PC-3 (cell line): Measurements from ENCODE around the gene SAPCD1. TPM values are rescaled to one million over a fixed set of nuclear protein-coding genes. Genes with fewer than 3 reads are reported as not detected.

ENCODE experiments used
- ATAC-seq: fragments of 200-7000 bp; cut with Tn5 transposase; 2 replicates; pipeline ENCODE4 v1.9.1; 2020; ENCODE audit warnings: mild to moderate bottlenecking, moderate library complexity
- BruUV-seq: library from RNA; stranded (reverse); fragments of 400-500 nt; replicated peaks from 2 replicates; lab custom pipeline; 2021; lab: Mats Ljungman, UMichigan
- CTCF ChIA-PET: fragments of 300-600 bp; sonication (Branson Sonifier 250); formaldehyde crosslinking; loops from one replicate; lab custom pipeline; 2022; ENCODE audit warnings: antibody characterized with exemption; lab: Charles Lee
- POLR2A ChIA-PET: fragments of 300-600 bp; sonication (Branson Sonifier 250); formaldehyde crosslinking; loops from one replicate; lab custom pipeline; 2022; ENCODE audit warnings: antibody characterized with exemption; ENCODE audit not compliant: unreplicated experiment; lab: Charles Lee
- DNase-seq: peaks from one replicate; pipeline ENCODE4 v3.0.0-alpha.2; 2015
- H2AFZ ChIP-seq: fragments of 300-600 bp; sonication (generic); 2 replicates; pipeline ENCODE4 v1.6.0; 2016; ENCODE audit warnings: antibody characterized with exemption, low read length
- H3F3A ChIP-seq: fragments of 300-600 bp; sonication (generic); one replicate; pipeline ENCODE4 v1.6.0; 2017; ENCODE audit warnings: antibody characterized with exemption, low read length, control low read depth, mild to moderate bottlenecking; ENCODE audit not compliant: unreplicated experiment
- H3K27ac ChIP-seq: fragments of 300-600 bp; sonication (generic); 2 replicates; pipeline ENCODE4 v1.5.1; 2016; ENCODE audit warnings: mild to moderate bottlenecking, low read length
- H3K27me3 ChIP-seq: fragments of 300-600 bp; sonication (generic); 2 replicates; pipeline ENCODE4 v1.6.1; 2016; ENCODE audit warnings: low read length, mixed read lengths
- H3K36me3 ChIP-seq: fragments of 300-600 bp; sonication (generic); 2 replicates; pipeline ENCODE4 v1.6.1; 2016; ENCODE audit warnings: low read depth, mixed run types, low read length, mixed read lengths
- H3K4me1 ChIP-seq: fragments of 300-600 bp; sonication (generic); 2 replicates; pipeline ENCODE4 v1.5.1; 2016; ENCODE audit warnings: low read length; ENCODE audit not compliant: insufficient read depth
- H3K4me2 ChIP-seq: fragments of 300-600 bp; sonication (generic); 2 replicates; pipeline ENCODE4 v1.6.0; 2016; ENCODE audit warnings: low read length
- H3K4me3 ChIP-seq: fragments of 300-600 bp; sonication (generic); 2 replicates; pipeline ENCODE4 v1.5.1; 2016; ENCODE audit warnings: mild to moderate bottlenecking, low read length, mixed read lengths
- H3K79me2 ChIP-seq: fragments of 300-600 bp; sonication (generic); 2 replicates; pipeline ENCODE4 v1.6.1; 2017; ENCODE audit warnings: low read length, mixed read lengths
- H3K9ac ChIP-seq: fragments of 300-600 bp; sonication (generic); 2 replicates; pipeline ENCODE4 v1.6.0; 2016; ENCODE audit warnings: mild to moderate bottlenecking, low read length
- H3K9me2 ChIP-seq: fragments of 300-600 bp; sonication (generic); replicated peaks from 2 replicates; pipeline ENCODE4 v1.6.1; 2016; ENCODE audit warnings: mixed run types, low read length, mixed read lengths
- H3K9me3 ChIP-seq: fragments of 300-600 bp; sonication (generic); 2 replicates; pipeline ENCODE4 v1.6.1; 2016; ENCODE audit warnings: low read length, mixed read lengths
- H4K20me1 ChIP-seq: fragments of 300-600 bp; sonication (generic); 2 replicates; pipeline ENCODE4 v1.6.1; 2016; ENCODE audit warnings: low read length, mixed read lengths
- EZH2 ChIP-seq: fragments of 300-600 bp; sonication (generic); IDR thresholded peaks from one replicate; pipeline ENCODE4 v1.6.1; 2017; ENCODE audit warnings: antibody characterized with exemption, mild to moderate bottlenecking, low read length; ENCODE audit not compliant: unreplicated experiment
- EZH2phosphoT487 ChIP-seq: fragments of 300-600 bp; sonication (generic); IDR thresholded peaks from 2 replicates; pipeline ENCODE4 v1.6.1; 2018; ENCODE audit warnings: mild to moderate bottlenecking, antibody characterized with exemption, low read length, borderline replicate concordance
- intact Hi-C: fragments of 100-400 bp; cut with micrococcal nuclease; formaldehyde crosslinking; loops from 2 replicates; pipeline ENCODE4 v1.9.0; 2023
- total RNA-seq: library from RNA; depleted of rRNA; stranded (reverse); fragments of >200 nt; gene quantifications from 2 replicates; pipeline ENCODE4 v1.2.3, GENCODE V29; 2014
- TF ChIP-seq, protein P1 (sequence below): fragments of 300-600 bp; sonication (generic); conservative IDR thresholded peaks from 2 replicates; pipeline ENCODE4 v1.5.1; 2017; ENCODE audit warnings: antibody characterized with exemption, low read depth, mild to moderate bottlenecking, low read length

Gene SAPCD1
- total RNA-seq, 1 experiment from 2014 or later, result 4.2 TPM

DNA sequence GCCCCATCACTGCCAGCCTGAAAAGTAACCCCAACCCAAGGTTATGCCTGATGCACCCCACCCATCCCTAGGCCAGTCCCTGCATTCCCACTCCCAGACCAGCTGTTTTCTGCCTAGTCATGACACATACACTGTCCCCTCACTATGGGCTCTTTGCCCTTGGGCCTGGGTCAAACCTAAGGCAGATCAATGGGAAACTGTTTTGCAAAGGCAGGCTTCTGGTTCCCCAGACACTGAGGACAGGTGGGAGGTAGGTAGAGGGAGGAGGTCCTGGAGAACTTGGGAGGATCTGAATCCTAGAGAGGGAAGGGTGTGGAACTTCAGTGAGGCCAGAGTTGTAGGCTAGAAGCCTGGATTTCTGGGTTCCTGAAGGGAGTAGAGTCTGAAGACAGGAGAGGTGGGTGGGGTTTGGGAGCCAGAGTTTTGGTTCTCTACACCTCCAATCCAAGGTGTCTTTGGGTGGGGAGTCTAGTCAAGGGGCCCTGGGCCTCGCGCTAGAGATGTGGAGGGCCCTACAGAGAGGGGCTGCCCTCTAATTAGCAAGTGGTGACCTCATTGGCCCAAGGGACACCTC, 28.1 kb upstream of the SAPCD1 start:
- Histone ChIP-seq H4K20me1 (peaks cover 13% of the 10 kb centered on the region), H3K9ac (peak overlapping the region; percentile 91), H3K36me3 (peaks cover 35% of the 10 kb centered on the region), H3K9me2 (no peaks in the 10 kb centered on the region), H3K4me3 (peak overlapping the region; percentile 85), H3K79me2 (peaks cover 41% of the 10 kb centered on the region), H3K27ac (peak overlapping the region; percentile 87), H3F3A (peaks cover 4% of the 10 kb centered on the region), H3K4me1 (peaks cover 40% of the 10 kb centered on the region), H3K27me3 (no peaks in the 10 kb centered on the region), H2AFZ (no peak overlapping the region), H3K9me3 (no peaks in the 10 kb centered on the region), H3K4me2 (peak overlapping the region; percentile 85)
- BruUV-seq, result no TSS peak
- TF ChIP-seq EZH2phosphoT487 (no peak), EZH2 (no peak)
- TF ChIP-seq, protein P1, sequence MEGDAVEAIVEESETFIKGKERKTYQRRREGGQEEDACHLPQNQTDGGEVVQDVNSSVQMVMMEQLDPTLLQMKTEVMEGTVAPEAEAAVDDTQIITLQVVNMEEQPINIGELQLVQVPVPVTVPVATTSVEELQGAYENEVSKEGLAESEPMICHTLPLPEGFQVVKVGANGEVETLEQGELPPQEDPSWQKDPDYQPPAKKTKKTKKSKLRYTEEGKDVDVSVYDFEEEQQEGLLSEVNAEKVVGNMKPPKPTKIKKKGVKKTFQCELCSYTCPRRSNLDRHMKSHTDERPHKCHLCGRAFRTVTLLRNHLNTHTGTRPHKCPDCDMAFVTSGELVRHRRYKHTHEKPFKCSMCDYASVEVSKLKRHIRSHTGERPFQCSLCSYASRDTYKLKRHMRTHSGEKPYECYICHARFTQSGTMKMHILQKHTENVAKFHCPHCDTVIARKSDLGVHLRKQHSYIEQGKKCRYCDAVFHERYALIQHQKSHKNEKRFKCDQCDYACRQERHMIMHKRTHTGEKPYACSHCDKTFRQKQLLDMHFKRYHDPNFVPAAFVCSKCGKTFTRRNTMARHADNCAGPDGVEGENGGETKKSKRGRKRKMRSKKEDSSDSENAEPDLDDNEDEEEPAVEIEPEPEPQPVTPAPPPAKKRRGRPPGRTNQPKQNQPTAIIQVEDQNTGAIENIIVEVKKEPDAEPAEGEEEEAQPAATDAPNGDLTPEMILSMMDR, result no peak
- ChIA-PET POLR2A (no interaction called here), CTCF (no interaction called here)
- ATAC-seq (no peak), DNase-seq (no peak)
- intact Hi-C loops, result no loop called here

DNA sequence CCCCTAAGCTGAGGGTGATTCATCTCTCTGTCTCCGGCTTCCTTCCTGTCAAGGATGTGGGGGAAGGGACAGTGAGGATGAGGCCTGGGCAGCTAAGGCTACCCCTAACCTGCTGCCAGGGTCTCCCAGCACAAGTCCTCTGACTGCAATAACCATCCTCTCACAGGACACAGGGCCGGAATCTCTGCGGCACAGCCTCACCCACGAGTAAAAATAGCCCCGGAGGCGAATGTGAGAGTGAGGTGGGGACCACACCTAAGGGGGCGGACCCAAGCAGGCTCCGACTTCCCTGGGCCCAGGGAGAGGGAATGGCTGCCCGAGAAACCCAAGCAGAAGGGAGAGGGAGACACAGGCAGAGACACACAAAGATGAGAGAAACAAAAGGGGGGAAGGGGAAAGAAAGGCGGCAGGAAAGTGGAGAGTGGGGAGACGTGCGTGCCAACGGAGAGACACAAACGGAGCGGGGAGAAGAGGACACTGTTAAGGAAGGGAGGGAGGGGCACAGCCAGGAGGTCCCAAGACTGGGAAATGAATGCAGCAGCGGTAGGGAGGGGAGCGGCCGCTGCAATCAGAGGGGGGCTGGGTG, 27.5 kb upstream of the SAPCD1 start:
- no peak overlapping the region for H2AFZ ChIP-seq
- H3K79me2 ChIP-seq, result peaks cover 41% of the 10 kb centered on the region
- CTCF ChIA-PET, result interaction anchor here (0.6 kb wide), 1 partner anchor 61 kb away, joined by 3 read pairs; no protein-coding TSS in a partner anchor

More for the DNA sequence above, 27.5 kb upstream of the SAPCD1 start:
- H3K4me2 ChIP-seq, result peak overlapping the region; percentile 85
- no peaks in the 10 kb centered on the region for H3K27me3 ChIP-seq
- H3K9ac ChIP-seq, result peak overlapping the region; percentile 91
- peaks cover 13% of the 10 kb centered on the region for H4K20me1 ChIP-seq
- H3K9me2 ChIP-seq, result no peaks in the 10 kb centered on the region
- TF ChIP-seq EZH2, result no peak
- no peak for TF ChIP-seq EZH2phosphoT487
- TF ChIP-seq, protein P1, result no peak
- DNase-seq (peak; percentile 70), ATAC-seq (peak; percentile 17)
- peak overlapping the region; percentile 87 for H3K27ac ChIP-seq
- H3F3A ChIP-seq, result peaks cover 4% of the 10 kb centered on the region
- BruUV-seq, result no TSS peak
- POLR2A ChIA-PET, result interaction anchor here (1.3 kb wide), 1 partner anchor 92 kb away, joined by 4 read pairs; the partner anchor contains the start of gene HSPA1B
- intact Hi-C loops, result loop anchor here (5.0 kb wide), 2 partner anchors 82 to 97 kb away; partner anchors contain the start of genes HSPA1A and HSPA1L
- peaks cover 35% of the 10 kb centered on the region for H3K36me3 ChIP-seq
- no peaks in the 10 kb centered on the region for H3K9me3 ChIP-seq
- peak overlapping the region; percentile 85 for H3K4me3 ChIP-seq
- H3K4me1 ChIP-seq, result peaks cover 41% of the 10 kb centered on the region
